NCI-H1417 treated with DMSO at 0.1 percent for 48 hours (cell line): ENCODE measurements around the gene MAT2A.
"Not testable (repeated sequence)": the region's sequence is repeated elsewhere in the genome, so short reads cannot be mapped to it uniquely, and the experiment has no call there.

Experiments used
- DNase-seq: peaks from one replicate; lab custom pipeline; 2025; lab: John Stamatoyannopoulos, UW

Gene MAT2A

GRCh38 chr2:85524336-85524908, 14.5 kb upstream of the MAT2A start:
- DNase-seq, result no peak

- no peak for DNase-seq
Observed at GRCh38 chr2:85525029-85525428, 13.9 kb upstream of the MAT2A start.

DNA sequence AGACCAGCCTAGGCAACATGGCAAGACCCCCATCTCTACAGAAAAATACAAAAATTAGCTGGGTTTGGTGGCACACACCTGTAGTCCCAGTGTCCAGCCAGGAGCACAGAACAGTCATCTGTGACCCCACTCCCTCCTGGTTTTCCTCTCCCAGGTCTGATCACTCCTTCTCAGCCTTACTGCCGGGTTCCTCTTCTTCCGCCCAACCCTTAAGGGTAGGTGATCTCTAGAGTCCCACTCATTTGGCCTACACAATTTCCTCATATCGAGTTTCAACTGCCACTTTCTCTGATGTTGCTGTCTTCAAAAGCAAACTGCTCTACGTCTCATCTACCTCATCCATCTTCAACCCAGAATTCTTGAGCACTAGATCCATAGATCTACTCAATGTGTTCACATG, 13.4 kb upstream of the MAT2A start:
- no peak for DNase-seq

- no peak for DNase-seq
Observed at GRCh38 chr2:85527787-85528186, 11.2 kb upstream of the MAT2A start.

DNA sequence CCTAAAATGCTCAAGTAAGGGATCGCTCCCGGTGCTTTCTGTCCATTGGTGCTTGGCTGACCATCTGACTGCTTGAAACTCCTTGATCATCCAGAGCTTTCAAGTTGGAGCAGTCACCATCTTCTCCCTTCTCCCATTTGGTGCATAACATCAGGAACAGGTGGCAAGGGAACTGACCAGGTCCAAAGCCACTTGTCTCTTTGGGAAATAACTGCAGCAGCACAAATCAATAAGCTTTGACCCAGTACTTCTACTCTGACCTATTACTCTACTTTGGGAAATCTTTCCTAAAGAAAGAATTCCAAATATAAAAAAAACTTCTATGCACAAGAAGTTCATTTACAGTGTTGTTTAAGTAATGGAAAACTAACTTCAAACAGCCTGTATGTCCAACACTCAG, 10.6 kb upstream of the MAT2A start:
- no peak for DNase-seq

DNA sequence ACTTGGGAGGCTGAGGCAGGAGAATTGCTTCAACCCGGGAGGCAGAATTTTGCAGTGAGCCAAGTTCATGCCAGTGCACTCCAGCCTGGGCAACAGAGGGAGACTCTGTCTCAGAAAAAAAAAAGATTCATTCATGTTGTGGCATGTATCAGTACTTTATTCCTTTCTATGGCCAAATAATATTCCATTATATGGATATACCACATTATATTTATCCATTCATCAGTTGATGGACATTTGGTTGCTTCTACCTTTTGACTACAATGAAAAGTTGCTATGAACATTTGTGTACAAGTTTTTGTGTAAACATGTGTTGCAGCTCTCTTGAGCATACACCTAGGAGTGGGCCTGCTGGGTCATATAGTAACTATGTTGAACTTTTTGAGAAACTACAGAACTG, 9.2 kb upstream of the MAT2A start:
- DNase-seq, result no peak

DNA sequence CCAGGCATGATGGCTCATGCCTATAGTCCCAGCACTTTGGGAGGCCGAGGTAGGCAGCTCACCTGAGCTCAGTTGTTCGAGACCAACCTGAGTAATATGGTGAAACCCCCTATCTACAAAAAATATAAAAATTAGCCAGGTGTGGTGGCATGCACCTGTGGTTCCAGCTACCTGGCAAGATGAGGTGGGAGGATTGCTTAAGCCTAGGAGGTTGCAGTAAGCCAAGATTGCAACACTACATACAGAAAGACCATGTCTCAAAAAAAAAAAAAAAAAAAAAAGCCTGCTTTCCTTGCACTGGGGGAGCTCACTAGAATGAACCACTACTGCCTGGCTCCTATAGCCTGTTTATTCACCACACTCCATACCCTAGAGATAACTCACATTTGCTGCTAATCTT, 7.4 kb upstream of the MAT2A start:
- no peak for DNase-seq

DNA sequence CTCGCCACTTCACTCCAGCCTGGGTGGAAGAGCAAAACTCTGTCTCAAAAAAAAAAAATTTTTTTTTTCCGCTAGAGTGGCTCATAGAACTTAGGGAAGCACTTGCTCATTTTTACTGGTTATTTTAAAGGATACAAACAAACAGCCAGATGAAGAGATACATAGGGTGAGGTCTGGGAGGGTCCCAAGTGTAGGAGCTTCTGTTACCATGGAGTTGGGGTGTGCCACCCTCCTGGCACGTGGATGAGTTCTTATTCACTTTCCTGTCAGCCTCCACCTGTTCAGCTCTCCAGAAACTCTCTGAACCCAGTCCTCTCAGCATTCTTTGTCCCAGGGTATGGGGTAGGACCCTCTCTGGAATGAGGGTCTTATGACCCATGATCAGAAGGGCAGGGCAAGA, 4.9 kb upstream of the MAT2A start:
- no peak for DNase-seq

GRCh38 chr2:85534881-85535280, 4.1 kb upstream of the MAT2A start:
- DNase-seq, result no peak

GRCh38 chr2:85536479-85536878, 2.5 kb upstream of the MAT2A start:
- no peak for DNase-seq

DNA sequence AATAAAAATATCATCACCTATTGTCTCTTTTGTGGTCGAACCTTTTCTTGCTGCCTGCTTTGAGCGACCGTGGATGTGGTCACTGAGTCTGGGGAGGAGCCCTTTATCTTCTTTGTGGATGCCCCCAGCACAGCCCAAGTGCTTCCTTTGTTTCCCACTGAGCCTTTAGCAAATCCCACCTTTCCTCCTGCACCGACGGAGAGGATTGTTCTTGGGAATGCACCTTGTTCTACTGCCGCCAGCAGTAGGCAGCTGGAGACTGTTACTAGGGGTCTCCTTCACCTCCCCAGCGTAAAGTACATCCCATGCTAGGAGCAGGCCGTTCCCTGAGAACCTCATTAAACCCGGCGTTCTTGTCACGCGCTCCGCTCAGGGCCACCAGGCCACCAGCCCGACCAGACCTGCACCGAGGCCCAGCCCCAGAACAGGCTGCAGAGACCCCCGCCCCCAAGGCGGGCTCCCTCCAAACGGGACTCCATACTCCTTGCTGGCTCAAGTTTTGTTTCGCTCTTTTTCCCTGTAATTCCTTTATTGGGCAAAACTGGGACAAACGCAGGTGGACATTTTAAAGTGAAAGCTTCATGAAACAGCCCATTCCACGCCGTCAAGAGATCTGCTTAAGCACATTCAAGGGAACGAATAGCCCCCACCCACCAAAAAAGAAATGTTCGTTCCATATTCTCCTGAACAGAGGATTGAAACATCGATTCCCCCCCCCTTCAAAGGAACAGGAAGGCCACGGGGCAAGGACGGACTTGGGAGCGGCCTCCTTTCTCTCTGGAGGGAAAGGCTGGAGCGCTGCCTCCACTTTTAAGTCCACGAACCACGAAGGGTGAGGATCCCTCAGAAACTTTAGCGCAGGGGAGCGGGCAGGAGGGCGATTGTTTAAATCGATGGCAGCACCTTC, 1.1 kb upstream of the MAT2A start:
- no peak for DNase-seq

GRCh38 chr2:85539361-85540132, 579 bp downstream of the MAT2A start:
- DNase-seq, result no peak

DNA sequence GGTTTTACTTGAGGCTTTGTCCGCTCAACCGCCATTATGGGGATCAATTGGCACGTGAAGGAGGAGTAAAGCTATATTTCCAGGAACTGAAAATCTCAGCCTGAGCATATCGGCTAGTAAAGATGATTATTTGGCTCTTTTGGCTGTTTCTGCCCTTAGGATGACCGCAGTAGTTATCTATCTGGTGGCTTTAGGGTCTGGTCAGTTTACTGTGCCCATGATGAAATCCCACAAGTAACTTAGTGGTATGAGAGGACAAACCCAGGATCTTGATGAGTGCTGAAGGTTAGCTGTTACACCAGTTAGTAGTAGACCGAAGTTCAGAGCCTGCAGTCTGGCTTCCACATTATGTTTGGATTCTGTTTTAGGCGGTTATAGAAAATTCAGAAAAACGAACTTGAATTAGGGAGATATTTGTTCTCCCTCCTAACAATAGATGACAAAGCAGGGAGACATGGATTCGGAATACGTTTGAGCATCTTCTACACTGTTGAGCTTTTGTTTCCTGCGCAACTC, 1.2 kb downstream of the MAT2A start:
- no peak for DNase-seq

- no peak for DNase-seq
Observed at GRCh38 chr2:85541262-85541661, 2.3 kb downstream of the MAT2A start.

GRCh38 chr2:85541753-85542457, 2.9 kb downstream of the MAT2A start:
- DNase-seq, result no peak

GRCh38 chr2:85542777-85543176, 3.8 kb downstream of the MAT2A start:
- no peak for DNase-seq

DNA sequence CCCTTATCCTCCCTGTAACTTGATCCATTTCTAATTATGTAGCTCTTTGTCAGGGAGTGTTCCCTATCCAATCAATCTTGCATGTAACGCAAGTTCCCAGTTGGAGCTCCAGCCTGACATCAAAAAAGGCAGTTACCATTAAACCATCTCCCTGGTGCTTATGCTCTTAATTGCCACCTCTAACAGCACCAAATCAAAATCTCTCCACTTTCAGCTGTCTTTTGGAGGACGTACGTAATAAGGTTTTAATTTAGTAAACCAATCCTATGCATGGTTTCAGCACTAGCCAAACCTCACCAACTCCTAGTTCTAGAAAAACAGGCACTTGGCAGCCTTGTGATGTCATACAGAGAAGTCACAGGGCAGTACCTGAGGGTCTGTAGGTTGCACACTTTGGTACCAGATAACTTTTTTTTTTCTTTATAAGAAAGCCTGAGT, 5.3 kb downstream of the MAT2A start:
- not testable (repeated sequence) for DNase-seq

DNA sequence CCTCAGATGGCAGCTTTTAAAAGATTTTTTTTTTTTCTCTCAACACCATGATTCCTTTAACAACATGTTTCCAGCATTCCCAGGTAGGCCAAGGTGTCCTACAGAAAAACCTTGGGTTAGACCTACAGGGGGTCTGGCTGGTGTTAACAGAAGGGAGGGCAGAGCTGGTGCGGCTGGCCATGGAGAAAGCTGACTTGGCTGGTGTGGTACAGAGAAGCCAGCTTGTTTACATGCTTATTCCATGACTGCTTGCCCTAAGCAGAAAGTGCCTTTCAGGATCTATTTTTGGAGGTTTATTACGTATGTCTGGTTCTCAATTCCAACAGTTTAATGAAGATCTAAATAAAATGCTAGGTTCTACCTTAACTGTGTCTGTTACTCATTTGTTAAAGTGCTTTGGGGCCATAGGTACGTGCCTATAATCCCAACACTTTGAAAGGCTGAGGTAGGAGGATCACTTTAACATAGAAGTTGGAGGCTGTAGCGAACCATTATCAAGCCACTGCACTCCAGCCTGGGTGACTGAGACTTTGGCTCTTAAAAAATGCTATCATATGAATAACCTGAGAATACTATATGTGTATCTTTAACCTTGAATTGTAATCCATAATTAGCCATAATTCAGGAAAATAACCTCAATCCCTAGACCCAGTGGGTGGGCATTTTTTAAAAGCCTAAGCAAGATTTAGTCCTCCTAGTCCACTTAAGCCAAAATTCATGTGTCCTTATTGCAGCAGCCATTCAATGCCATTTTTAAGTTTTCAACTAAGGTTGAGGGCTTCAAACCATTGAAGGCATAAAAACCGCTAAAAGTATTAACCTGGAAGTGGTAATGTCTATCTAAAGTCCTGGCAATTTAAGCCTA, 6.2 kb downstream of the MAT2A start:
- DNase-seq, result not testable (repeated sequence)

- no peak for DNase-seq
Observed at GRCh38 chr2:85545780-85546240, 6.8 kb downstream of the MAT2A start.

DNA sequence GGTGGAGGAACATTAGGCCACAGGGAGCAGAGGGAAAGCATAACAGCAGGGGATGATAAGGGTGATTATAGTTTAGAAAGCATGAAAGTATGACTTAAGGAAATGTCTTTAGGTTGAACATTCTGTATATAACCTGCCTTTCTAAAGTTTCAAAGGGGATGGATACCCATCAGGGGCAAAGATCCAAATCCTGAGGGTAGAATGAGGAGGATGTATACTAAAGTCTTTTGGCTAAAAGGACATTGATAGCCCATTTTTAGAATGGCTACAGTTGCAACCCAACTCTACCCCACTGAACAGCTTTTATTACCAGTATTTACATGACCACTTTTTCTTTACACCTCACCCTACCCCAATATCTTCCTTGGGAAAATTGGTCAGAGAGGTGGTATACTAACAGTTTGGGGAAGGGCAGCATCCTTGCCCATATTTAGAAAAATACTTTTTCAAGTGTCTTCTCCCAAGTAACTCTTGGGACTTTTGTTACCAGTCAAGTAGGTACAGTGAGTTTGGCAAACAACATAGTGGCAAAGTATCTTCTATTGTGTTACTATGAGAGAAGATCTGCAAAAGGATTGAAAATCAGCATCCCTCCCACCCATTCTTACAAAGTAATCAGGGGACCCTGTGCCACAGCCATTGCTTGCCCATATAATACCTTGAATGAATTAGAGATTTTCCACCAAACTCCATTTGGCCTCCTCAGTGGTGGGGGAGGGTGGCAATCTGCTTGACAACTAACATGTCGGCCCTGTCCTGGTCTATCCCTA, 8.3 kb downstream of the MAT2A start:
- DNase-seq, result no peak
